HepG2 (cell line): ENCODE measurements around the gene CHN2. TPM values are rescaled to one million over a fixed set of nuclear protein-coding genes. Genes with fewer than 3 reads are reported as not detected.

ENCODE experiments used
- ATF2 ChIP-seq: sonication (generic); formaldehyde crosslinking; IDR thresholded peaks from 2 replicates; pipeline ENCODE4 v1.4.0; 2020; ENCODE audit warnings: missing genetic modification reagents
- ATF6 ChIP-seq: sonication (generic); formaldehyde crosslinking; conservative IDR thresholded peaks from 2 replicates; pipeline ENCODE4 v1.4.0; 2020; ENCODE audit warnings: missing genetic modification reagents
- BRD4 ChIP-seq: sonication (generic); formaldehyde crosslinking; IDR thresholded peaks from 2 replicates; pipeline ENCODE4 v1.4.0; 2020; ENCODE audit warnings: missing genetic modification reagents
- NFKB2 ChIP-seq: sonication (generic); formaldehyde crosslinking; IDR thresholded peaks from 2 replicates; pipeline ENCODE4 v1.4.0; 2020; ENCODE audit warnings: missing genetic modification reagents, borderline replicate concordance
- NR2C2 ChIP-seq: sonication (generic); formaldehyde crosslinking; IDR thresholded peaks from 2 replicates; pipeline ENCODE4 v1.4.0; 2020; ENCODE audit warnings: missing genetic modification reagents, mild to moderate bottlenecking, moderate library complexity, borderline replicate concordance
- TFDP2 ChIP-seq: sonication (generic); formaldehyde crosslinking; IDR thresholded peaks from 2 replicates; pipeline ENCODE4 v1.4.0; 2020; ENCODE audit warnings: missing genetic modification reagents
- XRCC5 ChIP-seq: fragments of 200-400 bp; formaldehyde crosslinking; optimal IDR thresholded peaks from 2 replicates; pipeline ENCODE3; 2017; ENCODE audit warnings: mild to moderate bottlenecking, low read length
- ZBTB4 ChIP-seq: sonication (generic); formaldehyde crosslinking; IDR thresholded peaks from 2 replicates; pipeline ENCODE4 v1.4.0; 2020; ENCODE audit warnings: missing genetic modification reagents, mild to moderate bottlenecking, borderline replicate concordance
- ZNF256 ChIP-seq: sonication (generic); formaldehyde crosslinking; conservative IDR thresholded peaks from 2 replicates; pipeline ENCODE4 v1.4.0; 2020; ENCODE audit warnings: missing genetic modification reagents
- ZNF337 ChIP-seq: sonication (generic); formaldehyde crosslinking; IDR thresholded peaks from 2 replicates; pipeline ENCODE4 v1.5.1; 2020; ENCODE audit warnings: missing genetic modification reagents, low read depth, mild to moderate bottlenecking, borderline replicate concordance
- ZNF33B ChIP-seq: sonication (generic); formaldehyde crosslinking; IDR thresholded peaks from 2 replicates; pipeline ENCODE4 v1.5.1; 2020; ENCODE audit warnings: mild to moderate bottlenecking, missing genetic modification reagents
- ZNF496 ChIP-seq: sonication (generic); formaldehyde crosslinking; IDR thresholded peaks from 2 replicates; pipeline ENCODE4 v1.8.1; 2023; ENCODE audit warnings: mild to moderate bottlenecking, moderate library complexity, missing genetic modification reagents; ENCODE audit not compliant: insufficient replicate concordance
- ZNF646 ChIP-seq: sonication (generic); formaldehyde crosslinking; IDR thresholded peaks from 2 replicates; pipeline ENCODE4 v1.9.0; 2021; ENCODE audit warnings: mild to moderate bottlenecking, missing genetic modification reagents
- polyA plus RNA-seq, 8 experiments: library from polyadenylated mRNA; depleted of rRNA in 3 of 8; stranded (reverse) in 7 of 8; unstranded in 1 of 8; fragments of >200 nt; fragmentation: Illumina TruSeq in 4 of 8; extraction: Trizol in 4 of 8; gene quantifications; 2 replicates each; pipeline versions ENCODE4 v1.2.1 to v1.2.3, GENCODE V29; 2011 to 2016; ENCODE audit warnings: low read depth in 4 of 8, missing spikeins in 1 of 8, mixed read lengths in 1 of 8; ENCODE audit not compliant: insufficient read depth in 1 of 8
- total RNA-seq, 5 experiments: library from RNA; depleted of rRNA; stranded (reverse); fragments of >200 nt; fragmentation: Illumina TruSeq; extraction: Trizol; gene quantifications; 2 replicates each; pipeline ENCODE4 v1.2.3, GENCODE V29; 2016; ENCODE audit warnings: low read depth in 1 of 5

Gene CHN2
- total and polyA plus RNA-seq, 2 of the 13 experiments (the other 11 are each of a cell fraction or from before 2014, with no cell fraction given), result 23.5 to 30.5 TPM

- TF ChIP-seq ZBTB4, result peak; percentile 93; the same call in 1 of the 2 replicates
- no peak for TF ChIP-seq ZNF646
- TF ChIP-seq NR2C2, result peak; percentile 68
- TF ChIP-seq TFDP2, result peak; percentile 29; the same call in 1 of the 2 replicates
- TF ChIP-seq ZNF256 (CRISPR knock-in tag), result peak; percentile 24; the same call in 1 of the 2 replicates
- no peak for TF ChIP-seq ATF6
- peak; percentile 53; the same call in 1 of the 2 replicates for TF ChIP-seq ATF2 (CRISPR knock-in tag)
- peak; percentile 62; the same call in 1 of the 2 replicates for TF ChIP-seq NFKB2
- TF ChIP-seq ZNF496 (CRISPR knock-in tag), result no peak
- TF ChIP-seq BRD4 (CRISPR knock-in tag), result 0 out of 2 replicates have a peak, but pooled peaks have one; percentile 55
- 0 out of 2 replicates have a peak, but pooled peaks have one; percentile 27 for TF ChIP-seq ZNF33B (CRISPR knock-in tag)
- no peak for TF ChIP-seq ZNF337
- no peak for TF ChIP-seq XRCC5
Observed at GRCh38 chr7:29248713-29249382, 54.3 kb downstream of the CHN2 start (continued).
